T-cell (primary cell): ENCODE data around the gene TMEM256. TPM values are rescaled to one million over a fixed set of nuclear protein-coding genes. Genes with fewer than 3 reads are reported as not detected.
"Not testable (repeated sequence)": the region's sequence is repeated elsewhere in the genome, so short reads cannot be mapped to it uniquely, and the experiment has no call there.

Source experiments
- ATAC-seq, 4 experiments: fragments of 200-7000 bp in 3 of 4; fragments of 150-1000 bp in 1 of 4; cut with Tn5 transposase; replicated peaks in 1 of 4; 1 replicate in 3 of 4; 2 replicates in 1 of 4; pipeline ENCODE4 v1.10.0; 2021; ENCODE audit warnings: moderate library complexity in 3 of 4, mild to moderate bottlenecking in 2 of 4, moderate number of reproducible peaks in 1 of 4
- CTCF ChIA-PET, 2 donors: fragments of 300-600 bp; sonication (Branson Sonifier 250); formaldehyde crosslinking; loops; one replicate each; lab custom pipeline; 2022; ENCODE audit warnings: antibody characterized with exemption in 2 of 2; lab: Charles Lee
- POLR2A ChIA-PET, 2 donors: fragments of 300-600 bp; sonication (Branson Sonifier 250); formaldehyde crosslinking; loops; one replicate each; lab custom pipeline; 2022; ENCODE audit warnings: antibody characterized with exemption in 2 of 2; lab: Charles Lee
- DNase-seq, 35 experiments: peaks; one replicate each; pipeline versions ENCODE4 v3.0.0 to v3.0.0-alpha.2; 2013 to 2023
- H3K27ac ChIP-seq: one replicate; pipeline ENCODE4 v1.5.1; 2013; ENCODE audit warnings: low read length
- H3K27me3 ChIP-seq, 2 experiments: replicated peaks in 1 of 2; 1 replicate in 1 of 2; 2 replicates in 1 of 2; pipeline versions ENCODE4 v1.6.1 to v1.7.0; 2013; ENCODE audit warnings: low read length in 1 of 2, mixed read lengths in 1 of 2; ENCODE audit not compliant: control insufficient read depth in 2 of 2, insufficient read depth in 2 of 2; ENCODE audit errors: extremely low read depth in 1 of 2
- H3K36me3 ChIP-seq, 2 donors: 1 replicate in 1 of 2; 2 replicates in 1 of 2; pipeline versions ENCODE4 v1.6.1 to v1.7.0; 2013; ENCODE audit warnings: low read length in 1 of 2; ENCODE audit not compliant: control insufficient read depth in 2 of 2, insufficient read depth in 1 of 2; ENCODE audit errors: extremely low read depth in 1 of 2
- H3K4me1 ChIP-seq, 2 experiments: 1 replicate in 1 of 2; 2 replicates in 1 of 2; pipeline versions ENCODE4 v1.6.1 to v1.7.0; 2013; ENCODE audit warnings: low read length in 2 of 2, mixed read lengths in 1 of 2; ENCODE audit not compliant: insufficient read depth in 2 of 2, control insufficient read depth in 1 of 2; ENCODE audit errors: extremely low read depth in 1 of 2
- H3K4me3 ChIP-seq, 2 donors: 1 replicate in 1 of 2; 2 replicates in 1 of 2; pipeline versions ENCODE4 v1.5.1 to v1.7.0; 2013; ENCODE audit warnings: mild to moderate bottlenecking in 2 of 2, low read length in 1 of 2, moderate library complexity in 1 of 2; ENCODE audit not compliant: control insufficient read depth in 1 of 2; ENCODE audit errors: extremely low read depth in 1 of 2
- H3K9me3 ChIP-seq: 2 replicates; pipeline ENCODE4 v1.7.0; 2013
- H3K27ac Mint-ChIP-seq, 2 donors: one replicate each; pipeline ENCODE4 v1.8.0; 2020 to 2021; ENCODE audit warnings: mild to moderate bottlenecking in 2 of 2, mixed read lengths in 2 of 2
- H3K27me3 Mint-ChIP-seq, 2 donors: one replicate each; pipeline ENCODE4 v1.8.0; 2021 to 2022; ENCODE audit warnings: mixed read lengths in 2 of 2
- H3K36me3 Mint-ChIP-seq: one replicate; pipeline ENCODE4 v1.8.0; 2021; ENCODE audit warnings: mixed read lengths
- H3K4me1 Mint-ChIP-seq, 3 donors: one replicate each; pipeline ENCODE4 v1.8.0; 2020 to 2022; ENCODE audit warnings: mixed read lengths in 3 of 3, mild to moderate bottlenecking in 1 of 3
- H3K4me3 Mint-ChIP-seq, 3 donors: one replicate each; pipeline ENCODE4 v1.8.0; 2020 to 2022; ENCODE audit warnings: mild to moderate bottlenecking in 3 of 3, mixed read lengths in 3 of 3, moderate library complexity in 3 of 3
- H3K9me3 Mint-ChIP-seq, 3 donors: one replicate each; pipeline ENCODE4 v1.8.0; 2020 to 2022; ENCODE audit warnings: mixed read lengths in 3 of 3
- WGBS: methylation state at CpG from one replicate; pipeline ENCODE4 v1.1.5; 2013; ENCODE audit warnings: missing lambda C conversion rate; ENCODE audit not compliant: insufficient coverage; 5-methylcytosine and 5-hydroxymethylcytosine counted together
- total RNA-seq, 35 experiments: library from RNA in 6 of 35; stranded (reverse) in 6 of 35; fragments of 120-200 nt in 1 of 35; gene quantifications; one replicate each; pipeline versions ENCODE4 v1.2.1 to v1.2.4 and lab custom pipeline; 2013 to 2026

TMEM256 gene
- total RNA-seq, 5 donors from 2014 or later (not counting 1 experiment from before 2014, with no cell fraction given): 28.7 to 48.9 (median 45.6) TPM

DNA sequence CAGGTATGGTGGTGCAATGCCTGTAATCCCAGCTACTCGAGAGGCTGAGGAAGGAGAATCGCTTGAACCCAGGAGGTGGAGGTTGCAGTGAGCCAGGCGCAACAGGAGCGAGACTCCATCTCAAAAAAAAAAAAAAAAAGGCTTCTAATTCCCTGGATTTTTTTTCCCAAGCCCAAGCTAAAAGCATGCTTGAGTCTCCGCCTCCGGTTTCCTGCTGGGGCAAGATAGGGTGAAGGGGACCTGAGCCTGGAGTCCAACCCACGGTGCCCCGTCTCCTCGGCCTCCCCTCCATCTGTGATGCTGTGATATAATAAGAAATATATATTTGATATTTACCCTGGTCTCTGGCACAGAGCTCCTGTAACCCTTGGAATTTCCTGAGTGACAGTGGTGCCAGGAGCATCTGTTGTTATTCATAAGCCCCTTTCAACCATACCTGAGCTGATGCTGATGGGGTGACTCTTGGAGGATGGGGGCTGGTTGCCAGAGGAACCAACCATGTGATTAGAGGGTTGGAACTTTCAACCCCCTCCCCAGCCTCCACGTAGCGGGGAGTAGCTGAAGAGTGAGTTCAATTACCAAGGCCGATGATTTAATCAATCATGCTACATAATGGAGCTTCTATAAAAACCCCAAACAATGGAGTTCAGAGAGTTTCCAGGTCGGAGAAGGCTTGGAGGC is 35.8 kb downstream of the TMEM256 start:
- no peaks in the 10 kb centered on the region for H3K9me3 ChIP-seq
- no peak overlapping the region for H3K4me3 Mint-ChIP-seq
- no peak overlapping the region for H3K27ac Mint-ChIP-seq
- CTCF ChIA-PET: interaction anchor here (0.6 to 1.0 kb wide), 3 partner anchors 9 to 71 kb away, joined by 3 to 5 read pairs (median 3); partner anchors contain the start of gene SPEM2 (in 1 of the 2)
- ATAC-seq (no peak), DNase-seq (no peak)
- no peaks in the 10 kb centered on the region for H3K4me1 ChIP-seq
- H3K36me3 Mint-ChIP-seq: no peaks in the 10 kb centered on the region
- H3K9me3 Mint-ChIP-seq: no peaks in the 10 kb centered on the region
- WGBS: no CpG with 5 or more reads among the region's 13 CpGs
- H3K27me3 ChIP-seq: peaks cover 0 to 20% of the 10 kb centered on the region in 2 experiments
- POLR2A ChIA-PET: interaction anchor here in 1 of 2 donors (0.5 kb wide), 1 partner anchor 252 kb away, joined by 4 read pairs; no protein-coding TSS in a partner anchor
- H3K4me1 Mint-ChIP-seq: no peaks in the 10 kb centered on the region
- no peak overlapping the region for H3K4me3 ChIP-seq
- H3K27me3 Mint-ChIP-seq: peaks cover 0 to 4% of the 10 kb centered on the region in 2 donors
- H3K36me3 ChIP-seq: no peaks in the 10 kb centered on the region
- H3K27ac ChIP-seq: no peak overlapping the region

GRCh38 chr17:7367083-7367482 is 36.8 kb downstream of the TMEM256 start:
- Histone ChIP-seq H3K9me3 (no peaks in the 10 kb centered on the region), H3K4me3 (no peak overlapping the region), H3K27me3 (peaks cover 0 to 11% of the 10 kb centered on the region in 2 experiments), H3K4me1 (no peaks in the 10 kb centered on the region), H3K36me3 (no peaks in the 10 kb centered on the region), H3K27ac (no peak overlapping the region)
- H3K9me3 Mint-ChIP-seq: no peaks in the 10 kb centered on the region
- ATAC-seq (no peak), DNase-seq (no peak)
- no peak overlapping the region for H3K4me3 Mint-ChIP-seq
- CTCF ChIA-PET: interaction anchor here in 1 of 2 donors (0.7 kb wide), 1 partner anchor 14 kb away, joined by 3 read pairs; the partner anchor contains the start of gene TNK1
- no peaks in the 10 kb centered on the region for H3K4me1 Mint-ChIP-seq
- no peaks in the 10 kb centered on the region for H3K36me3 Mint-ChIP-seq
- WGBS: no CpG with 5 or more reads among the region's 8 CpGs
- POLR2A ChIA-PET: interaction anchor here in 1 of 2 donors (0.6 kb wide), 1 partner anchor 46 kb away, joined by 4 read pairs; no protein-coding TSS in a partner anchor
- H3K27me3 Mint-ChIP-seq: peaks cover 0 to 4% of the 10 kb centered on the region in 2 donors
- no peak overlapping the region for H3K27ac Mint-ChIP-seq

DNA sequence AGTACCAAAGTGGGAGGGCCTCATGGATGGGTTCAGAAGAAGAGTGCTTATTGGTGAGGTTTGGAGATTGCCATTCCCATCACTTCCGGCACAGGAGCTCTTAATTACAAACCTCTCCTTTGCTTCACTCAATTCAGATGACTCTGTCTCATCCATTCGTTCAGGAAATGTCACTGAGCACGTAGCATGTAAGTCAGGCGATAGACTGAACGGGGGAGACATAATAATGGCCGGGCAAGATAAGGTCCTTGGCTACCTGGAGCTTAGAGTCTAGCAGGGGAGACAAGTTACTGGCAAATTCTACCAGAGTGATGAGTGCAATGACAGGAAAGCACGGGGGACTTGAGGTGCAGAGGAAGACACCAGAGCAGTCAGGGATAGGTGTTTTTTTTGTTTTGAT is 37.9 kb downstream of the TMEM256 start:
- H3K9me3 Mint-ChIP-seq, H3K9me3 ChIP-seq, H3K36me3 Mint-ChIP-seq, H3K4me1 Mint-ChIP-seq, POLR2A ChIA-PET, H3K36me3 ChIP-seq, H3K4me3 Mint-ChIP-seq, H3K27me3 Mint-ChIP-seq, DNase-seq, H3K27ac ChIP-seq, H3K4me3 ChIP-seq, ATAC-seq, H3K4me1 ChIP-seq, H3K27ac Mint-ChIP-seq: not testable (repeated sequence)
- H3K27me3 ChIP-seq: peaks cover 0 to 18% of the 10 kb centered on the region in 2 experiments
- WGBS: no CpG with 5 or more reads among the region's 7 CpGs
- CTCF ChIA-PET: interaction anchor here in 1 of 2 donors (1.0 kb wide), 1 partner anchor 11 kb away, joined by 5 read pairs; the partner anchor contains the start of gene TMEM95

DNA sequence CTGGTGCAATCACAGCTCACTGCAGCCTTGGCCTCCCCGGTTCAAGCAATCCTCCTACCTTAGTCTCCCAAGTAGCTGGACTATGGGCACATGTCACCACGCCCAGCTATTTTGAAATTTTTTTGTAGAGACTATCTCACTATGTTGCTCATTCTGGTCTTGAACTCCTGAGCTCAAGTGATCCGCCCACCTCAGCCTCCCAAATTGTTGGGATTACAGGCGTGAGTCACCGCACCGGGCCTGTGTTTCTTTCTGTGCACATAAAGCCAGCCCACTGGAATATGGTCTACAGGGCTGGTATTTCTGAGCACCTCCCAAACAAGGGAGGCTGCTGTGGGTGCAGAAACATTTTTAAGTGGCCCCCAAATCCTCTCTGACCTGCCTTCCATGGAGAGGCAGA is 40.6 kb downstream of the TMEM256 start:
- 80% methylated on average over 1 of the region's 6 CpGs for WGBS
- no peak for ATAC-seq
- DNase-seq: no peak
- Histone ChIP-seq H3K27ac (no peak overlapping the region), H3K27me3 (peaks cover 0 to 14% of the 10 kb centered on the region in 2 experiments), H3K36me3 (no peaks in the 10 kb centered on the region), H3K9me3 (no peaks in the 10 kb centered on the region), H3K4me3 (no peak overlapping the region), H3K4me1 (no peaks in the 10 kb centered on the region)
- Mint-ChIP-seq H3K4me3 (no peak overlapping the region), H3K36me3 (no peaks in the 10 kb centered on the region), H3K27ac (no peak overlapping the region), H3K9me3 (no peaks in the 10 kb centered on the region), H3K27me3 (peaks cover 2 to 6% of the 10 kb centered on the region in 2 donors), H3K4me1 (no peaks in the 10 kb centered on the region)
- POLR2A ChIA-PET: no interaction called here
- CTCF ChIA-PET: interaction anchor here (0.6 kb wide), 2 partner anchors 8 to 45 kb away, joined by 3 to 4 read pairs; no protein-coding TSS in a partner anchor

GRCh38 chr17:7361906-7362305 is 42.0 kb downstream of the TMEM256 start:
- no peaks in the 10 kb centered on the region for H3K36me3 ChIP-seq
- no peak overlapping the region for H3K27ac ChIP-seq
- peaks cover 0 to 16% of the 10 kb centered on the region in 2 experiments for H3K27me3 ChIP-seq
- no peak overlapping the region for H3K4me3 ChIP-seq
- ChIA-PET POLR2A (no interaction called here), CTCF (interaction anchor here in 1 of 2 donors (0.7 kb wide), 1 partner anchor 13 kb away, joined by 3 read pairs; no protein-coding TSS in a partner anchor)
- no peaks in the 10 kb centered on the region for H3K9me3 Mint-ChIP-seq
- ATAC-seq (no peak), DNase-seq (no peak)
- no peaks in the 10 kb centered on the region for H3K36me3 Mint-ChIP-seq
- no peak overlapping the region for H3K4me3 Mint-ChIP-seq
- WGBS: 59% methylated on average over 3 of the region's 3 CpGs
- peaks cover 2 to 6% of the 10 kb centered on the region in 2 donors for H3K27me3 Mint-ChIP-seq
- no peak overlapping the region for H3K27ac Mint-ChIP-seq
- no peaks in the 10 kb centered on the region for H3K4me1 Mint-ChIP-seq
- H3K9me3 ChIP-seq: no peaks in the 10 kb centered on the region
- H3K4me1 ChIP-seq: no peaks in the 10 kb centered on the region

DNA sequence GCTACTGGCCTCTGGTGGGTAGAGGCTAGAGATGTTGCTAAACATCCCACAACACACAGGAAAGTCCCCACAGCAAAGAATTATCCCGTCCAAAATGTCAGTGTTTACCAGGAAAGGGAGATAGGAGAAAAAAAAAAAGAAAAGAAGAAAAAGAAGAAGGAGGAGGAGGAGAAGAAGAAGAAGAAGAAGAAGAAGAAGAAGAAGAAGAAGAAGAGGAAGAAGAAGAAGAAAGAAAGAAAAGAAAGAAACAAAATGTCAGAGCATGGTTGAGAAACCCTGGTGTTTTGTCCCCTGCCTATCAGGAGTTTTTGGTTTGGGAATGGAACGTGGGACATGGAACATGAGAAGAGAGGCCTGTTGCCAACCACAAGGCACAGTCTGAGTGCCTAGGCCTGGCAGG is 46.5 kb downstream of the TMEM256 start:
- no peaks in the 10 kb centered on the region for H3K9me3 ChIP-seq
- ATAC-seq (no peak), DNase-seq (no peak)
- H3K4me1 Mint-ChIP-seq: peaks cover 7 to 26% (median 22%) of the 10 kb centered on the region in 3 donors
- WGBS: 89% methylated on average over 1 of the region's 2 CpGs
- H3K9me3 Mint-ChIP-seq: no peaks in the 10 kb centered on the region
- ChIA-PET CTCF (interaction anchor here (0.7 kb wide), 3 partner anchors 21 to 330 kb away, joined by 4 to 8 read pairs (median 4); partner anchors contain the start of gene ACAP1 (in 1 of the 2)), POLR2A (no interaction called here)
- H3K27me3 Mint-ChIP-seq: peaks cover 2 to 6% of the 10 kb centered on the region in 2 donors
- no peak overlapping the region for H3K4me3 ChIP-seq
- H3K27ac Mint-ChIP-seq: no peak overlapping the region
- H3K27me3 ChIP-seq: peaks cover 0 to 16% of the 10 kb centered on the region in 2 experiments
- H3K36me3 ChIP-seq: no peaks in the 10 kb centered on the region
- no peak overlapping the region for H3K27ac ChIP-seq
- H3K4me1 ChIP-seq: peaks cover under 1 to 38% of the 10 kb centered on the region in 2 experiments
- H3K4me3 Mint-ChIP-seq: no peak overlapping the region
- no peaks in the 10 kb centered on the region for H3K36me3 Mint-ChIP-seq
